ENCODE measurements around the gene DNAJC10.

DNAJC10 gene

DNA sequence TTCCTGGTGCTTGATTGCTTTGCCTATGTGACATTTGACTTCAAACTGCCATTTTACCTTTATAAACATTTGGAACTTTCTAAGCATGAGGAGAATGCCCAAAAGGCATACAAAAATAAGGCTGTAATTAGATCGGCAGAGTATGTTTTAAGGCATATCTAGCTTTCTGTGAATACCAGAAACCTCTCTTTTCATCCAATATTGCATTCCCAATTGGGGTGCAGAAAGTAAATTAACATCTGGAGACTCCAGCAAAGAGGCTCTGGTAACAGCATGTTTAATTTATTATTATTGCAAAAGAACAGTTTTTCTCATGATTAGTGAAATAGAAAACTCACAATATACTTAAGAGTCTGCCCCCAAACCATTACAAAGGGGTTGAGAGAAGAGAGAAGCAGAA is 118.2 kb downstream of the DNAJC10 start:
- no peak for DNase-seq (ENCODE audit: low read depth in 2 of 2)

DNA sequence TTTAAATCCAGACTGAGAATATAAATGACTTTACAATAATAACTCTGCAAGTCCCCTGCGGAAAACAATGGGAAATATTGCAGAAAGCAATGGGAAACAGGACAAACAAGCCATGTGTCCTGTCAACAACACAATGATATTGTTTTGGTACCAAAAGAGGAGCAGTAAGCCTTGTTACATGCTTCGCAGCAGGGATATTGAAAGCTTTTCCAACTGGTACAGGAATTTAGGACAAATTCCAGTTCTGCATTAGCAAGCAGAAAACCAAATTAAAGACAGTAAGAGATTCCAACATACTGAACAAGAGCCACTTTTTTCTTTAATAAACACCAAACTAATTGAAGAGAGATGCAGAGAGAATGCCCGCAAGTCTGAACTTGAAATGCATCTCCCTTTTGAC is 120.4 kb downstream of the DNAJC10 start:
- DNase-seq (ENCODE audit: low read depth in 2 of 2): no peak
